DOHH2 (cell line): ENCODE data around the gene SIK1.
"Not testable (repeated sequence)": the region's sequence is repeated elsewhere in the genome, so short reads cannot be mapped to it uniquely, and the experiment has no call there.

ENCODE experiments used
- H3F3A ChIP-seq: fragments of 200-600 bp; sonication (generic), shearing (Covaris generic); 2 replicates; pipeline ENCODE4 v1.6.0; 2016; ENCODE audit warnings: antibody characterized with exemption, mild to moderate bottlenecking; ENCODE audit not compliant: control insufficient read depth, insufficient read depth
- H3K27ac ChIP-seq: fragments of 200-600 bp; sonication (generic); 2 replicates; pipeline ENCODE4 v1.5.1; 2014; ENCODE audit warnings: low read depth, mild to moderate bottlenecking, low read length, moderate library complexity
- H3K27me3 ChIP-seq: fragments of 200-600 bp; sonication (generic); 2 replicates; pipeline ENCODE4 v1.6.1; 2014; ENCODE audit warnings: mild to moderate bottlenecking, low read length, mixed read lengths; ENCODE audit not compliant: control insufficient read depth
- H3K36me3 ChIP-seq: fragments of 200-600 bp; sonication (generic); 2 replicates; pipeline ENCODE4 v1.6.1; 2014; ENCODE audit warnings: mild to moderate bottlenecking, low read length, moderate library complexity, mixed read lengths; ENCODE audit not compliant: control insufficient read depth
- H3K4me1 ChIP-seq: fragments of 200-600 bp; sonication (generic); 2 replicates; pipeline ENCODE4 v1.6.1; 2014; ENCODE audit warnings: mild to moderate bottlenecking, low read length, mixed read lengths; ENCODE audit not compliant: control insufficient read depth
- H3K4me2 ChIP-seq: fragments of 200-600 bp; sonication (generic); 2 replicates; pipeline ENCODE4 v1.6.0; 2014; ENCODE audit warnings: mild to moderate bottlenecking, low read length, moderate library complexity
- H3K4me3 ChIP-seq: fragments of 200-600 bp; sonication (generic); 2 replicates; pipeline ENCODE4 v1.5.1; 2014; ENCODE audit warnings: mild to moderate bottlenecking, low read length, mixed read lengths
- H3K79me2 ChIP-seq: fragments of 200-600 bp; sonication (generic); 2 replicates; pipeline ENCODE4 v1.6.1; 2014; ENCODE audit warnings: mild to moderate bottlenecking, low read length, mixed read lengths; ENCODE audit not compliant: control insufficient read depth
- H3K9me2 ChIP-seq: fragments of 200-600 bp; sonication (generic); replicated peaks from 2 replicates; pipeline ENCODE4 v1.6.1; 2014; ENCODE audit warnings: mild to moderate bottlenecking, low read length, mixed read lengths; ENCODE audit not compliant: control insufficient read depth
- H3K9me3 ChIP-seq: fragments of 200-600 bp; sonication (generic); 2 replicates; pipeline ENCODE4 v1.6.1; 2014; ENCODE audit warnings: antibody characterized with exemption, low read length, mixed read lengths; ENCODE audit not compliant: control insufficient read depth, insufficient read depth
- H4K20me1 ChIP-seq: fragments of 200-600 bp; sonication (generic); 2 replicates; pipeline ENCODE4 v1.6.0; 2014; ENCODE audit warnings: low read depth, mild to moderate bottlenecking, antibody characterized with exemption, low read length, moderate library complexity; ENCODE audit not compliant: control insufficient read depth, insufficient read depth

Gene SIK1

GRCh38 chr21:43462932-43463331 lies 36.0 kb upstream of the SIK1 start:
- H3K9me2 ChIP-seq, H3K9me3 ChIP-seq, H3K4me2 ChIP-seq, H4K20me1 ChIP-seq, H3K27me3 ChIP-seq, H3F3A ChIP-seq, H3K4me3 ChIP-seq, H3K4me1 ChIP-seq, H3K27ac ChIP-seq, H3K36me3 ChIP-seq, H3K79me2 ChIP-seq: not testable (repeated sequence)

DNA sequence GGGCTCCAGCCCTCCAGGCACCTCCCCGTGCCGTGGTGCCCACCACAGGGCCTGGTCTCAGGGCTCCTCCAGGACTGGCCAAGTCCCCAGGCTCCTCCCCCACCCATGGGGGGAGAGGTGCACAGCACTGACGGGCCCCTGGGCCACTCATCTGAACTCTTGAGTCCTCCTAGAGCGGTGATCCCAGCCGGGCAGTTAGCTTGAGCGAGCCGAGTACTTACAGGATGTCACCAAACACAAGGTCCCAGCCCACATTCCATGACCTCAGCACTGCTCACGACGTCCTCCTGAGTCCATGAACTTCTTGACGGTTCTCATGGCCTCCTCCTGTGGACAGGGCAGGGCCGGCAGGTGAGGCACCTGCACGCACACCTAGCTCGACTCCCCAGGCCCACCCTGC lies 33.5 kb upstream of the SIK1 start:
- not testable (repeated sequence) for H3K9me3 ChIP-seq, H3K9me2 ChIP-seq

GRCh38 chr21:43458995-43459394 lies 32.1 kb upstream of the SIK1 start:
- not testable (repeated sequence) for H3F3A ChIP-seq, H3K4me2 ChIP-seq, H3K9me3 ChIP-seq, H4K20me1 ChIP-seq, H3K4me1 ChIP-seq, H3K9me2 ChIP-seq, H3K27ac ChIP-seq, H3K36me3 ChIP-seq, H3K79me2 ChIP-seq, H3K4me3 ChIP-seq, H3K27me3 ChIP-seq

More for the DNA sequence above, 33.5 kb upstream of the SIK1 start:
- H3K4me3 ChIP-seq, H3K27ac ChIP-seq, H3K4me2 ChIP-seq, H3K27me3 ChIP-seq, H3K4me1 ChIP-seq, H4K20me1 ChIP-seq, H3K36me3 ChIP-seq, H3F3A ChIP-seq, H3K79me2 ChIP-seq: not testable (repeated sequence)

DNA sequence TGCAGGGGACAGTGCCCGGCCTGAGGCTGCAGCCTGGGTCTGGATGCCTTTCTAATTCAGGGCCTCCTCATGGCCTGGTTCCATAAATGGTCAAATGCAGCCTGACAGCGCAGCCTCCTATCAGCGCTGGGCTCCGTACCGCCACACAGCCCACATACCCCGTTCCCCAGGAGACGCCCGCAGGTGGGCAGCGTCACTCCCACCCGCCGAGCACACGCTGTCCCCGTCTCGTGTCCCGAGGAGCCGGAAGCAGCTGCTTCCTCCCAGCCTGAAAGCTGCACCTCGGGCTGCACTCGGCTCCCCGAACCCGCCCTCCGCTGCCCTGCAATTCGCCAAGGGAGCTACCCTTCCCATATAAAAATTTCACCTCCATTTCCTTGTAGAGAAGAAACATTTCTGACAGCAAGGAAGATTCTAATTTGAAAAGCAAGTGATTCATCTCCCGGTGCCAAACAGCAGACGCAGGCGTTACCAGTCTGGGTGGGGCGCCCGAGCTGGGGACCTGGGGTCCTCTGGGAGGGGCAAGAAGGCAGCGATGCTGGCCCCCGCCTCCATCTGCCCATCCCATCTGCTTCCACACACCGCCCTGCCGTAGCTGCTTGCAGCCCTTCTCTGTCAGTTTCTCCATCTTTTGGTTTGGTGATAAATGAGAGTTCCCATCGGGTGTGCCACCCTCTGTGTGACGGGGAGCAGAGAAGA lies 29.8 kb upstream of the SIK1 start:
- H3K4me2 ChIP-seq, H3K9me3 ChIP-seq, H3K36me3 ChIP-seq, H3K4me1 ChIP-seq, H4K20me1 ChIP-seq, H3K27ac ChIP-seq, H3K27me3 ChIP-seq, H3K4me3 ChIP-seq, H3F3A ChIP-seq, H3K9me2 ChIP-seq, H3K79me2 ChIP-seq: not testable (repeated sequence)

DNA sequence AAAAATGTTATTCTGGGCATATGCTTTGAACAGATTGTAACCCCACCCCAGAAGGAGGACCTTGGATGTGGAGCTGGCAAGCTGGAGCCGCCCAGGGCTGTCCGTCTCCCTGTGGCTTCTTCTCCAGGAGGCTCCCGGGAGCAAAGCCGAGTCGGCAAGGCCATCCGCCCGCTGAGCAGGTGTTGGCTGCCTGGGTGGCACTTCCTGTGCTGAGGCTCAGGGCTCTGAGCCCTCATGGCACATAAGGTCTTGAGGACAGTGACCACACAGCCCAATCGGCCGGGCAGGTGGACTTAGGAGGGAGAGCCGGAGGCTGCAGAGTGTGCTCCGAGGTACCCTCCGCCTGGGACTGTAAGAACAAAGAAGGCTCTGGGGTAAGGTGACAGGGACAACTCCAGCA lies 28.8 kb upstream of the SIK1 start:
- not testable (repeated sequence) for H3K9me2 ChIP-seq, H3K4me2 ChIP-seq, H3K27ac ChIP-seq, H3F3A ChIP-seq, H3K79me2 ChIP-seq, H3K4me3 ChIP-seq, H3K27me3 ChIP-seq, H3K4me1 ChIP-seq, H3K36me3 ChIP-seq, H3K9me3 ChIP-seq, H4K20me1 ChIP-seq

DNA sequence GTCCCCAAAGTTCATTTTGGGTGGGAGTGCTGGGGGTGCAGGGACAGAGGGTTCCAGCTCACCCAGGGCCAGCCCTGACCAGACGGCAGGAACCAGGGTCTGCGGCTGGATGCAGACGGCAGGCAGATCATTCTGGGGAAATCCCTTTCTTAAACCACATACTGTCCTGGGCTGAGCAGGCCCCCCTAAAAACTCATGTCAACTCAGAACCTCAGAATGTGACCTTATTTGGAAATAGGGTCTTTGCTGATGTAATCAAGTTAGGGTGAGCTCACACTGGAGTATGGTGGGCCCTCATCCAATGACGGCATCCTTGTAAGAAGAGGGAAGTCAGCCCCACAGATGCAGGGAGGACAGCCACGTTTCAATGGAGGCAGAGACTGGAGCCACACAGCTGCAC lies 27.2 kb upstream of the SIK1 start:
- H3K9me3 ChIP-seq, H3K36me3 ChIP-seq, H3F3A ChIP-seq, H3K27me3 ChIP-seq, H3K4me2 ChIP-seq, H3K79me2 ChIP-seq, H3K4me1 ChIP-seq, H3K9me2 ChIP-seq, H3K27ac ChIP-seq, H4K20me1 ChIP-seq, H3K4me3 ChIP-seq: not testable (repeated sequence)

GRCh38 chr21:43451850-43452249 lies 24.9 kb upstream of the SIK1 start:
- H3F3A ChIP-seq, H3K9me3 ChIP-seq, H3K9me2 ChIP-seq, H3K4me1 ChIP-seq, H3K4me3 ChIP-seq, H3K79me2 ChIP-seq, H3K27ac ChIP-seq, H4K20me1 ChIP-seq, H3K27me3 ChIP-seq, H3K36me3 ChIP-seq, H3K4me2 ChIP-seq: not testable (repeated sequence)

DNA sequence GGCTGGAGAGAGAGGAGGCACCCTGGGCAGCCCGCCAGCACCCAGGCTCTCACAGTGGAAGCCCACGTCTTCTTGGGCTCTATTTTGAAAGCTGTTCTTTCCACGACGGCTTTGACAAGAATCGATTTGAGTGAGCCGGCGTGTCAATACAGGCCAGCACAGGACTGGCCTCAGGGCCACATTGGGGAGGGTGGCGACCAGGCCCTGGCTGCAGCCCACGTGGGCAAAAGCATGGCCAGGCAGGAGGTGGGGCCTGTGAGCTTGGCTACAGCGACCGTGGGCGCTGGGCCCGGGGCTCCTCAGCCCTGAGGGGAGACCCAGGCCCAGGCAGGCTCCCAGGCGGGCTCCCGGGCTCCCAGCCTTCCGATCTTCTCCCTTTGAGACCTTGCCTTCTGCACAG lies 23.4 kb upstream of the SIK1 start:
- H3K4me1 ChIP-seq, H3K9me3 ChIP-seq, H3K79me2 ChIP-seq, H4K20me1 ChIP-seq, H3K4me2 ChIP-seq, H3K27me3 ChIP-seq, H3K36me3 ChIP-seq, H3F3A ChIP-seq, H3K9me2 ChIP-seq, H3K27ac ChIP-seq, H3K4me3 ChIP-seq: not testable (repeated sequence)
